GM21786 (cell line): ENCODE results near the gene TRIM14.
A peak's percentile ranks its signal among the peaks of the same experiment; 100 is the strongest.
"Not testable (repeated sequence)": the region's sequence is repeated elsewhere in the genome, so short reads cannot be mapped to it uniquely, and the experiment has no call there.

Experiments used
- ATAC-seq: cut with Tn5 transposase; IDR thresholded peaks from one replicate; pipeline ENCODE4 v1.9.1; 2021; ENCODE audit not compliant: unreplicated experiment

The TRIM14 gene

GRCh38 chr9:98142925-98143481 is 24.0 kb upstream of the TRIM14 start:
- no peak for ATAC-seq

- ATAC-seq, result no peak
Observed at GRCh38 chr9:98142182-98142907, 23.3 kb upstream of the TRIM14 start.

GRCh38 chr9:98140503-98140902 is 21.5 kb upstream of the TRIM14 start:
- no peak for ATAC-seq

GRCh38 chr9:98136489-98136888 is 17.5 kb upstream of the TRIM14 start:
- no peak for ATAC-seq

GRCh38 chr9:98135938-98136337 is 16.9 kb upstream of the TRIM14 start:
- no peak for ATAC-seq

GRCh38 chr9:98135558-98135934 is 16.5 kb upstream of the TRIM14 start:
- no peak for ATAC-seq

GRCh38 chr9:98134702-98135557 is 15.9 kb upstream of the TRIM14 start:
- no peak for ATAC-seq

- ATAC-seq, result peak; percentile 50
Observed at GRCh38 chr9:98132806-98133631, 14.0 kb upstream of the TRIM14 start.

- ATAC-seq, result no peak
Observed at GRCh38 chr9:98132158-98132557, 13.1 kb upstream of the TRIM14 start.

GRCh38 chr9:98130576-98131228 is 11.7 kb upstream of the TRIM14 start:
- no peak for ATAC-seq

- not testable (repeated sequence) for ATAC-seq
Observed at GRCh38 chr9:98130060-98130459, 11.0 kb upstream of the TRIM14 start.

- ATAC-seq, result peak; percentile 82
Observed at GRCh38 chr9:98129451-98129881, 10.4 kb upstream of the TRIM14 start.

- no peak for ATAC-seq
Observed at GRCh38 chr9:98128316-98128715, 9.3 kb upstream of the TRIM14 start.

- no peak for ATAC-seq
Observed at GRCh38 chr9:98127226-98127625, 8.2 kb upstream of the TRIM14 start.

- ATAC-seq, result no peak
Observed at GRCh38 chr9:98124637-98125426, 5.8 kb upstream of the TRIM14 start.

GRCh38 chr9:98124091-98124490 is 5.1 kb upstream of the TRIM14 start:
- ATAC-seq, result not testable (repeated sequence)

GRCh38 chr9:98121058-98121457 is 2.0 kb upstream of the TRIM14 start:
- ATAC-seq, result no peak

- ATAC-seq, result no peak
Observed at GRCh38 chr9:98120476-98120875, 1.5 kb upstream of the TRIM14 start.

- peak; percentile 54 for ATAC-seq
Observed at GRCh38 chr9:98117984-98118639, 910 bp downstream of the TRIM14 start.
